Activated CD8-positive, alpha-beta memory T cell treated with anti-CD3 and anti-CD28 coated beads for 36 hours (primary cell): ENCODE results near the gene KPNA3. TPM values are rescaled to one million over a fixed set of nuclear protein-coding genes. Genes with fewer than 3 reads are reported as not detected.
"Not testable (repeated sequence)": the region's sequence is repeated elsewhere in the genome, so short reads cannot be mapped to it uniquely, and the experiment has no call there.

ENCODE experiments used
- CTCF ChIA-PET: fragments of 350-600 bp; sonication (Branson Sonifier 250); formaldehyde crosslinking; loops from one replicate; lab custom pipeline; 2021; ENCODE audit warnings: antibody characterized with exemption; lab: Charles Lee
- POLR2A ChIA-PET: fragments of 350-600 bp; sonication (Branson Sonifier 250); formaldehyde crosslinking; loops from one replicate; lab custom pipeline; 2021; ENCODE audit warnings: antibody characterized with exemption; lab: Charles Lee
- total RNA-seq, 2 experiments: library from RNA; stranded (reverse); gene quantifications; one replicate each; pipeline ENCODE4 v1.2.3, GENCODE V29; 2021

KPNA3 gene, protein sequence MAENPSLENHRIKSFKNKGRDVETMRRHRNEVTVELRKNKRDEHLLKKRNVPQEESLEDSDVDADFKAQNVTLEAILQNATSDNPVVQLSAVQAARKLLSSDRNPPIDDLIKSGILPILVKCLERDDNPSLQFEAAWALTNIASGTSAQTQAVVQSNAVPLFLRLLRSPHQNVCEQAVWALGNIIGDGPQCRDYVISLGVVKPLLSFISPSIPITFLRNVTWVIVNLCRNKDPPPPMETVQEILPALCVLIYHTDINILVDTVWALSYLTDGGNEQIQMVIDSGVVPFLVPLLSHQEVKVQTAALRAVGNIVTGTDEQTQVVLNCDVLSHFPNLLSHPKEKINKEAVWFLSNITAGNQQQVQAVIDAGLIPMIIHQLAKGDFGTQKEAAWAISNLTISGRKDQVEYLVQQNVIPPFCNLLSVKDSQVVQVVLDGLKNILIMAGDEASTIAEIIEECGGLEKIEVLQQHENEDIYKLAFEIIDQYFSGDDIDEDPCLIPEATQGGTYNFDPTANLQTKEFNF
- 10 to 100 TPM; 65.2 to 67.3 TPM for total RNA-seq

DNA sequence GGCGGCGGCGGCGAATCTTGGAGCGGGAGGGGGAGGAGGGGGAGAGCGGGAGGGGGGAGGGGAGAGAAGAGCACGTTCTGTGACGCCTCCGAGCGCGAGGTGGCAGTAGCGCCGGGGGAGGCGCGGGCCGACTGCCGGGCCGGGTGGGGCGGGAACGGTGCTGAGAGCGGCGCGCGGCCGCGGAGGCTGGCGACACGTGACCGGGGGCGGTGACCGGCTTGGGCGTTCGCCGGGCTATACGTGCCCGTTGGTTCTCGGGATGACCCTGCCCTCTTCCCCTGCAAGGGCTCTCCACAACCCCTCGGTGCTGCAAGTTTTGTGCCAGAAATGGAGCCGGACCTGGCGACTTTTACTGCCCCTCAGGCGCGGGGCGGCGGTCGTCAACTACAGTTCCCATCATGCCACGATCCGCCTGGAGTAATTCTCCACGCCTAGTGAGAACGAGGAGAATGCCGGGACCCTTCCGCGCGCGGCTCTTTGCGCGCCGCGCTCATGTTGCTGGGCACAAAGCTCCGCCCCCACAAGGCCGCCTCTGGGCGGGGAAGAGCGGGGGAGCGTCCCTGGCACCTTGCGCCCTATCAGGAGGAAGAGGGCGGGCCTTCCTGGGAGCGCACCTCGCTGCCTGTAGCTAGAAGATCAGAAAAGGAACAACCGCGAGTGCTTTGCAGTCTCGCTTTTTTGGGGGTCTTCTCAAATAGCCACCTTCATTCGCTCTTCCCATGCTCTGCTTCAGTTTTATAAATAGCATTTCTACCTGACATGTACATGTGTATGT, at the start of gene KPNA3:
Gene KPNA3 (minus strand): TSS at position 133 of the 775 bp plus-strand sequence. CDS start 176 bp downstream, outside the sequence.
- ChIA-PET CTCF (interaction anchor here (0.7 to 1.7 kb wide), 3 partner anchors 56 to 144 kb away, joined by 3 to 5 read pairs (median 3); partner anchors contain the start of gene SPRYD7), POLR2A (interaction anchor here (0.5 to 1.6 kb wide), 14 partner anchors 18 to 1768 kb away, joined by 3 to 7 read pairs (median 3); partner anchors contain the start of genes CAB39L, EBPL, SETDB2 and SPRYD7)

GRCh38 chr13:49841964-49842363, 49.5 kb upstream of the KPNA3 start:
- ChIA-PET POLR2A (no interaction called here), CTCF (no interaction called here)

- POLR2A ChIA-PET: no interaction called here
- CTCF ChIA-PET: interaction anchor here (0.5 kb wide), 1 partner anchor 113 kb away, joined by 3 read pairs; no protein-coding TSS in a partner anchor
Observed at GRCh38 chr13:49840675-49841074, 48.2 kb upstream of the KPNA3 start.

DNA sequence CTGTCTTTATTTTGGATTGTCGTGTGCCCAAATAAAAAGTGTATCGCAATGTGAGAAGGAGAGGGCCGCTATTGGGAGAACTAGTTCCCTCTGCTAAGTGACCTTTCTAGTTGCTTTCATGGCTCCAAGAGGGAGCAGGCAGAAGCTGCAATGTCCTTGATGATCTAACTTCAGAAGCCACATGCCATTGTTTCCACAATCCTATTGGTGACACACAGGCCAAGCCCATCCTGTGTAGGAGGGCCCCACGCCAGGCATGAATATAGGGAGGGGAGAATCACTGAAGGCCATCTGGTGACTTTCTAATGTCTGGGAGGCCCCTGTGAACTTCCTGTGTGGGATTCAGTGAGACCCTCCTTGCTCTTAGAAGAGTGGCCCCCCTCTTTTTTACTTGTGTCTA, 47.8 kb upstream of the KPNA3 start:
- CTCF ChIA-PET: no interaction called here
- POLR2A ChIA-PET: no interaction called here

DNA sequence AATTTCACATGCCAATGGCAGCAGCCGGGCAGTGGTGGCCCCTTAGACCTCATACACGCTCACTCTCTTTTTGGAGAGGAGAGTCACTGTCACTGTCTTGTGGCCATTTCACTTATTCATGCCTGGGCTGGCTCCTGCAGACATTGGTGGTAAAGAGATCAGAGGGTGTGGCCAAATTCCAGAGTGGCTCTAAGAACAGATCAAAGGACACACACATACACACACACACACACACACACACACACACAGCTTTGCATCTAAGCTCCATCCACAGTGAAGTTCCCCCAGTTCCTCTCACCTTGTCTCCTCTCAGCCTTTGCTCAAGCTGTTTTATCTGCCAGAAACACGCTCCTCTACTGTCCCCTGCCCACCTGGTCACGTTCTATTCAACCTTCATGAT, 46.5 kb upstream of the KPNA3 start:
- POLR2A ChIA-PET: no interaction called here
- CTCF ChIA-PET: no interaction called here

- CTCF ChIA-PET: no interaction called here
- POLR2A ChIA-PET: no interaction called here
Observed at GRCh38 chr13:49836516-49836915, 44.0 kb upstream of the KPNA3 start.

- ChIA-PET POLR2A (no interaction called here), CTCF (no interaction called here)
Observed at GRCh38 chr13:49833402-49833801, 40.9 kb upstream of the KPNA3 start.

GRCh38 chr13:49831455-49831854, 39.0 kb upstream of the KPNA3 start:
- ChIA-PET CTCF (no interaction called here), POLR2A (no interaction called here)

- CTCF ChIA-PET: no interaction called here
Observed at GRCh38 chr13:49830721-49831120, 38.2 kb upstream of the KPNA3 start.

DNA sequence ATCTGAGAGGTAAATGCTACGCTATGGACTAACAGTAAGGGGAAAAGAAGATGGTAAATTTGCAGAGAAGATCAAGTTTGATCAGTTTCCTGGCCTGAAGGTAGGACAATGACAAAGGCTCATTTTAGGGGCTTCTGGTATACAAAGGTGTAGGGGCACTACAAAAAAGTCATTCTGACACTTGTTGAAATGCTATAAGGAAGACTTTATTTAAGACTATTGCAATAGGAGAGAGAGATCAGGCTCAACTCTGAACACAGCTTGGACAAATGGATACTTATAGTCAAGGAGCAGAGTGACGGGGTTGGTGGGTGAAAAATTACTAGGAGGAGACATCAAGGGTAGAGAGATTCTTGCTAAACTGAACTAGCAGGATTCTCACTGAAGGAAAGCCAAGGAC, 37.2 kb upstream of the KPNA3 start:
- CTCF ChIA-PET: no interaction called here
- POLR2A ChIA-PET: no interaction called here

More at GRCh38 chr13:49830721-49831120, 38.2 kb upstream of the KPNA3 start:
- POLR2A ChIA-PET: no interaction called here

DNA sequence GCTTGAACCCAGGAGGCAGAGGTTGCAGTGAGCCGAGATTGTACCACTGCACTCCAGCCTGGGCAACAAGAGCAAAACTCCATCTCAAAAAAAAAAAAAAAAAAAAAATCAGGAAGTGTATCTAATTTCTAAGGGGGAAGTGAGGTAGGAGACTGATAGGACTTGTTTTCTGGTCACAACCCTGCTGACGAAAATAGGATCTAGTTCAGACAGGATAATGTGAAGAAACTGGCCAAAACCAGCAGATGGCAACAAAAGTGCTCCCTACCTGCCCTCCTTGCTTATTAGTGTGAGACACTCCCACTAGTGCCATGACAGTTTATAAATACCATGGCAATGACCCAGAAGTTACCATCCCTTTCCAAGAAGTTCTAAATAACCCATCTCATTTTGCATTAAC, 36.0 kb upstream of the KPNA3 start:
- CTCF ChIA-PET: interaction anchor here (0.6 to 0.7 kb wide), 2 partner anchors 17 to 172 kb away, joined by 3 read pairs; no protein-coding TSS in a partner anchor
- POLR2A ChIA-PET: no interaction called here

DNA sequence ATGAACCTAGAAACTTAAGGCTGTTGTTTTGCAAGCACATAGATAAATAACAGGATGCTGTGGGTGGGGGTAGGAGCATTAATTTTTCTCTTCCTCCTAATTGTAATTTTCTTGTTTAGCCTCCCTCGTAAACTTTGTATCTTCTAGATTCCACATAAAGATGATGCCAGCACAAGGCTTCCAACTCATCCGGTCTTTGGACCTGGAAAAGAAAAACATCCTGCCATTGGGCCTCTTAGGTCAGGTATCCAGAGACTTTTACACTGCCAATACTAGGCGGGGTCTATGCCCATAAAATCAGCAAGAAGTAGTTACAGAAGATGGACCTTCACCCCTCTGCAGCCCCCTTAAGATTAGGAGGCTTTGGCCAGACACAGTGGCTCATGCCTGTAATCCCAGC, 35.4 kb upstream of the KPNA3 start:
- POLR2A ChIA-PET: no interaction called here
- CTCF ChIA-PET: interaction anchor here (0.7 kb wide), 1 partner anchor 17 kb away, joined by 3 read pairs; no protein-coding TSS in a partner anchor

GRCh38 chr13:49827336-49827735, 34.9 kb upstream of the KPNA3 start:
- POLR2A ChIA-PET: no interaction called here
- CTCF ChIA-PET: interaction anchor here (1.0 kb wide), 1 partner anchor 16 kb away, joined by 3 read pairs; no protein-coding TSS in a partner anchor

- POLR2A ChIA-PET: no interaction called here
- CTCF ChIA-PET: interaction anchor here (1.5 kb wide), 1 partner anchor 115 kb away, joined by 3 read pairs; the partner anchor contains the start of gene SPRYD7
Observed at GRCh38 chr13:49821216-49822009, 28.9 kb upstream of the KPNA3 start.

GRCh38 chr13:49820591-49821215, 28.2 kb upstream of the KPNA3 start:
- ChIA-PET POLR2A (no interaction called here), CTCF (interaction anchor here (1.5 kb wide), 1 partner anchor 115 kb away, joined by 3 read pairs; the partner anchor contains the start of gene SPRYD7)

DNA sequence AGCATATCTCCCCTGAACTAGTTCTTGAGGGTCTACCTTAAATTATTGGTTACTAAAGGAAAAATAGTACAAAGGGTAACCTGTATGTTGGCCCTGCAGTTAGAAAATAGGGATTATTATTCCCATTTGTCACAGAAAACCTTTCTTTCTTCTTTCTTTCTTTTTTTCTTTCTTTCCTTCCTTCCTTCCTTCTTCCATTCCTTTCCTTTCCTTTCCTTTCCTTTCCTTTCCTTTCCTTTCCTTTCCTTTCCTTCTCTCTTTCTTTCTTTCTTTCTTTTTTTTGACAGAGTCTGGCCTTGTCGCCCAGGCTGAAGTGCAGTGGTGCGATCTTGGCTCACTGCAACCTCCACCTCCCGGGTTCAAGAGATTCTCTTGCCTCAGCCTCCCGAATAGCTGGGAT, 23.6 kb upstream of the KPNA3 start:
- POLR2A ChIA-PET: not testable (repeated sequence)
- CTCF ChIA-PET: interaction anchor here (0.7 kb wide), 1 partner anchor 27 kb away, joined by 4 read pairs; no protein-coding TSS in a partner anchor

DNA sequence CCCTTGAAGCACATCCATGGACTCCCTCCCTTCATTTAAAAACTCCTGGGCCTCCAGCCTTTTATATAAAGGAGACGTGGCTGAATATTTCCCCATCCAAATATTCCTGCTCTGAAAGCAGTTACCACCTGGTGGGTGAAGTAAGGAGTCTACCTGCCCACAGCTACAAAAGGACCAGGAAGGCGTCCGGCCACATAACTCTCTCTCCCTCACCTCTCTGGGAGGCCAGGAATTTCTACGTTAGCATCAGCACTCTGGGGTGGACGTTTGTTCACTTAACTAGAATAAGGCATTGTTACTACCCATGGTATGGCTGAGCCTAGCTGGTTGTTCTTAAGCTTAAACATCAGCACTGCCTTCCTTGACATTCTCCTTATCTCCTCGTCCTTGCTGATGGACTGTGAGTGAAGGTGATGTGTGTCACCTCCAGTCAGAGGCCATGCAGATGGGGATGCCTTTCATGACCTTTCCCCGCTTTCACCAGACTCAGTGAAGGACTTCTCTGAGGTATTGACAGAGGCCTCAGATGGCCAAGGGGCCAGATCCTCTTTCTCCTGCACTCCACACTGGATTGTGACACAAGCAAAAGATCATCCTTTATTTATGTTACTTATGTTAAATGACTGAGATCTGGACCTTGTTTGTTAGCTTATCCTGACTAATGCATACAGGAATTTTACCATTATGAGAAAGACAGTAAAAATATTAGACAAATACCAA, 22.2 kb upstream of the KPNA3 start:
- ChIA-PET CTCF (no interaction called here), POLR2A (no interaction called here)

GRCh38 chr13:49812812-49813211, 20.3 kb upstream of the KPNA3 start:
- ChIA-PET CTCF (no interaction called here), POLR2A (no interaction called here)
